Cortex of kidney (tissue), 1 donor: Measurements from ENCODE around the gene TRMT10B.
"Not testable (repeated sequence)": the region's sequence is repeated elsewhere in the genome, so short reads cannot be mapped to it uniquely, and the experiment has no call there.

ENCODE experiments used
- DNase-seq: peaks from one replicate; lab custom pipeline; 2025; lab: John Stamatoyannopoulos, UW

The TRMT10B gene

DNA sequence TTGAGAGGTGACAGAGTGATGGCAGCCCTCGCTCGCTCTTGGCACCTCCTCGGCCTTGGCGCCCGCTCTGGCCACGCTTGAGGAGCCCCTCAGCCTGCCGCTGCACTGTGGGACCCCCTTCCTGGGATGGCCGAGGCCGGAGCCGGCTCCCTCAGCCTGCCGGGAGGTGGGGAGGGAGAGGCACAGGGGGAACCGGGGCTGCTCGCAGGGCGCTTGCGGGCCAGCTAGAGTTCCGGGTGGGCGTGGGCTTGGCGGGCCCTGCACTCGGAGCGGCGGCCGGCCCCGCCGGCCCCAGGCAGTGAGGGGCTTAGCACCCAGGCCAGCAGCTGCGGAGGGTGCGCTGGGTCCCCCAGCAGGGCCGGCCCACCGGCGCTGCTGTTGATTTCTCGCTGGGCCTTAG is 1.9 kb upstream of the TRMT10B start:
- not testable (repeated sequence) for DNase-seq

GRCh38 chr9:37752112-37752511 is 1.5 kb upstream of the TRMT10B start:
- DNase-seq, result not testable (repeated sequence)

- no peak for DNase-seq
Measured at GRCh38 chr9:37752642-37753488, 740 bp upstream of the TRMT10B start.

- DNase-seq, result no peak
Measured at GRCh38 chr9:37758747-37759146, 5.1 kb downstream of the TRMT10B start.

DNA sequence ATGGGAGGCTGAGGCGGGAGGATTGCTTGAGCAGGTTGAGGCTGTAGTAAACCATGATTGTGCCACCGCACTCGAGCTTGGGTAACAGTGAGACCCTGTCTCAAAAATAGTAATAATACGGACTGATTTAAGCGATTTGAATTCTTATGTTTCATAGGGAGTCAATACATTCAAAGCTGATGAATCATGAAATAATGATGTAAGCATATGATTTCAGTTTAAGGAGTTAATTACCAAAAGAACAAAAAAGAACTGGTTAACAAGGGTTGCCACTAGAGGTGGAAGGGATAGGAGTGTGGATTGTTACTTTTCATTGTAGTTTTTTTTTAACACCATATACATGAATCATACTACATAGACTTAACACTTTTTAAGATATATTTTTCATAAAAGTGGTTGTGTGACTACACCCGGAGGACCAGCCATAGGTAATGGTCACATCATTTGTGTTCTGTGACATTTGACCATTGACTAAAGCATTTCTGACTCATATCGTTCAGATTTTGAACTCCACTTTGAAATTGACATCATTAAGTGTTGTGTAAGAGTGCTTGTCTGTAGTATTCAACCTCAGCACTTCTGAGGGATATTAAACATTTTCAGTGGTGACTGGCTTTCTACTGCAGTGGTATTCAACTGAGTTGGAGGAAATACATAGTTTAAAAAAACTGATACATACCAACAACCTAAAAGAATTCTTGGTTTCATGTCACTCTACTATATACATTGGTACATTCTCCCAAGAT is 7.0 kb downstream of the TRMT10B start:
- no peak for DNase-seq

DNA sequence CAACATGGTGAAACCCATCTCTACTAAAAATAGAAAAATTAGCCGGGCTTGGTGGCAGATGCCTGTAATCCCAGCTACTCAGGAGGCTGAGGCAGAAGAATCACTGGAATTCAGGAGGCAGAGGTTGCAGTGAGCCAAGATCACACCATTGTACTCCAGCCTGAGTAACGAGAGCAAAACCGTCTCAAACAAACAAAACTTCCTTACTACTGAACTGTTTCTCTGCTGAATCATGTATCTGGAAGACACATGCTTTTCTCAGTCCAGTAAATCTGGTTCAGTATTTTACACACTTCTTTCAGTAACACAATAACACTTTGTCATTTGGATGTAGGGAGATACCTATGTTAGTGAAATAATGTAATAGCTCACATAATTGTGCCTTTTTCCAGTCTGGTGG is 7.9 kb downstream of the TRMT10B start:
- DNase-seq, result no peak

DNA sequence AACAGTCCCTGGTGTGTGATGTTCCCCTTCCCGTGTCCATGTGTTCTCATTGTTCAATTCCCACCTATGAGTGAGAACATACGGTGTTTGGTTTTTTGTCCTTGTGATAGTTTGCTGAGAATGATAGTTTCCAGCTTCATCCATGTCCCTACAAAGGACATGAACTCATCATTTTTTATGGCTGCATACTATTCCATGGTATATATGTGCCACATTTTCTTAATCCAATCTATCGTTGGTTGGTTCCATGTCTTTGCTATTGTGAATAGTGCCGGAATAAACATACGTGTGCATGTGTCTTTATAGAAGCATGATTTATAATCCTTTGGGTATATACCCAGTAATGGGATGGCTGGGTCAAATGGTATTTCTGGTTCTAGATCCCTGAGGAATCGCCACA is 11.7 kb downstream of the TRMT10B start:
- not testable (repeated sequence) for DNase-seq

- DNase-seq, result no peak
Measured at GRCh38 chr9:37769306-37769705, 15.7 kb downstream of the TRMT10B start.

DNA sequence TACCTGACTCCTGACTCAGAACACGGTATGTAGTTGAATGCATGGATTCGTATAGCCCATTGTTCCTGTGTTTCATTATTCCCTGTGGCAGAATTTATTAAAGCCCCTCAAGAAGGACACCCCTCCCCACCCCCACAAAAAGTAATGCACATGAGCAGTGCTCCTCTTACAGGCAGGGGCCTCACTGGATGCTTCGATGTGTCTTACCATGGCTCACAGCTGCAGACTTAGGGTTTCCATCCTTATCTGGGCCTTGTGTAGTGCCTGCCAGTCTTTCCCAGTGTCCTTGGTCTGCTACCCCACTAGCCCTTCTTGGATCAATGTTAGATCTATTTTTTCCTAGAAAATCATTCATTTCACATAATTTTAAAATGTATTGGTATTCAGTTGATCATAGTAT is 16.4 kb downstream of the TRMT10B start:
- no peak for DNase-seq

DNA sequence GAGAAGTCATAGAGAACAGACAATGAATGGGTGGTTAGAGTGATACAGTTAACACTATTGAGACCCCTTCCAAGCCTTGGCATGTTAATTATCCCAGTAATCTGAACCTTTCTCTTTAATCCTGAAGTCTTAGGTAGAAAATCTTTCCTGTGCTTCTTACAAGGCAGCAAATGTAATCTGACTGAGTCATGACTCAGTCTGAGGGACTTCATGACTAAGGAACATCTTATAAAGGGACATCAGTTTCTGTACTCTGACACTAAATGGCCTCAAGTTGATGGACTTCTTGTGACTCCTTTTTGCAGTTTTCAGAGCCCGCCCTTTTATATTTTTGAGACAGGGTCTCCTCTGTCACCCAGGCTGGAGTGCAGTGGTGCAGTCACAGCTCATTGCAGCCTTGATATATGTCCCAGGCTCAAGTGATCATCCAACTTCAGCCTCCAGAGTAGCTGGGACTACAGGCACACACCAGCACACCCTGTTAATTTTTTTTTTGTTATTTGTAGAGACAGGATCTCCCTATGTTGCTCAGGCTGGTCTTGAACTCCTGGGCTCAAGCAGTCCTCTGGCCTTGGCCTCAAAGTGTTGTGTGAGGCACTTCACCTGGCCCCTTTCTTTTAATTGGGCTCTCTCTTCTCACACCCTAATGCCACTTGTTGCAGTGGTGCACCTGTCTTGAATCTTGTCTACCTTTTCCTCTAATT is 21.8 kb downstream of the TRMT10B start:
- DNase-seq, result no peak

- no peak for DNase-seq
Measured at GRCh38 chr9:37776328-37776727, 22.7 kb downstream of the TRMT10B start.

GRCh38 chr9:37778534-37778933 is 24.9 kb downstream of the TRMT10B start:
- DNase-seq, result no peak

- DNase-seq, result no peak
Measured at GRCh38 chr9:37784291-37784615, 30.6 kb downstream of the TRMT10B start.

DNA sequence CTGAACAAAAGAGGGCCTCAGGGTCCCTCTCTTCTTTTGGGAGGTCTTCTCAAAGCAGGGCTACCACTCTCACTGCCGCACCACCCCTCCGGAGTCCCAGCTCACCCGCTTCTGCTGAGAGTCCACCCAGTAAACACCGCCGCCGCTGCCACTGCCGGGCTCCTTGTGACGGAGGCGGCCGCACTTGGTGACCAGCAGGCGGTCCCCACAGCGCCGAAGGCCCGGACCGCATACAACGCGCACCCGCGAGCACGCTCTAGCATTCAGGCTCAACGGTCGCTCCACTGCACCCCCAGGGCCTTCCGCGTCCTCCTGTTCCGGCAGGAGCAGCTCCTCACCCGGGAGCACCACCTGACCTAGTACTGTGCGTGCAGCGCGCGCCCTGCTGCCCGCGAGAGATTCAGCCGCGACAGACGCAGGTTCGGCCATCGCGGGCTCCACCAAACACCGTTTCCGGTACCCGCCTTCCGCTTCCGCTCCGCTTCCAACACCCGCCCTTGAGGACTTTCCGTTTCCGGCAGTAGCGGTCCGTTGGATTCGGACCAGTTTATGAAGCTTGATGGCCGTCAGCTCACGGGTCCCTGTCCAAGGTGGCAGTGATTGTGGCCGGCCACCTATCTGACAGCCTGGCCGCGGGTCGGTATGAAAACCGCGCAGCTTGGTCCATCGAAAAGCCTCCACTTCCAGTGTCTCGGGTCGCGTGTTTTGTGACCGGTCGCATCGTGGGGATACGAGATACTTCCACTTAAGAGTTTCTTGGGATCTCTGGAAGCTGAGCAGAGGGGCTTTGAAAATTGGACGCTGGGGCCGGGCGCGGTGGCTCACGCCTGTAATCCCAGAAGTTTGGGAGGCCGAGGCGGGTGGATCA is 31.2 kb downstream of the TRMT10B start, which contains the start of gene EXOSC3:
EXOSC3 (minus strand) TSS at position 449 of the 868 bp plus-strand sequence; CDS start at position 429, 20 bp downstream.
- DNase-seq, result no peak

DNA sequence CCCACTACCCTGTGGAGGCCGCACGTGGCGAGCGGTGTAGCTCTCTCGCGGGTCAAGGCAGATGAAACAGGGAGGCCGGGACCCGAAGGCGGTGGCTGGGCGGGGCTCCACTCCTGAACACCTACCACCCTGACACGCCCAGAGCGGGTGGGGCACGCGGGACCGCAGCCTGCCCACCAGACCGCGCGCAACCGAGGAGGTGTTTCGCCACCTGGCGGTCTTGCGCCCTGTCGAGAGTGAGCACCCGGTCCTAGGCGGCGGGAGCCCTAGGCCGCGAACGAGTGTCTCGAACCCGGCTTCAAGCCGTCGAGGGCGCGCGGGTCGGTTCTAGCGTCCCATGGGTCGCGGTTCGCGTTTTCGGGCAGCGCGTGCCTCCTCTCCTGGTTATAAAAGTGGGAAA is 33.5 kb downstream of the TRMT10B start:
- DNase-seq, result no peak

GRCh38 chr9:37788332-37788731 is 34.7 kb downstream of the TRMT10B start:
- DNase-seq, result no peak

GRCh38 chr9:37790096-37790495 is 36.5 kb downstream of the TRMT10B start:
- DNase-seq, result no peak

DNA sequence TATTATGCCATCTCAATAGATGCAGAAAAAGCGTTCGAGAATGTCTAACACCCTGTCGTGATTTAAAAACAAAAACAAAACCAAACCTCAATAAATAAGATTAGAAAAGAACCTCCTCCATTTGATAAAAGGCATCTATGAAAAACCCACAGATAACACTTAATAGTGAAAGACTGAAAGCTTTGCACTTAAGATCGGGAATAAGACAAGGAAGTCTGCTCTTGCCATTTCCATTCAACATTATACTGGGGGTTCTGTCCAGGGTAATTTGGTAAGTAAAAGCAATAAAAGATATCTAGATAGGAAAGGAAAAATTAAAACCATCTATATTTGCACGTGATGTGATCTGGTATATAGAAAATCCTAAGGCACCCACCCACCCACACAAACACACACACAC is 38.5 kb downstream of the TRMT10B start:
- no peak for DNase-seq

- no peak for DNase-seq
Measured at GRCh38 chr9:37796232-37796631, 42.6 kb downstream of the TRMT10B start.

GRCh38 chr9:37798677-37799076 is 45.1 kb downstream of the TRMT10B start:
- DNase-seq, result no peak

- DNase-seq, result peak; percentile 42
Measured at GRCh38 chr9:37800631-37801286, 47.2 kb downstream of the TRMT10B start, which contains the start of gene DCAF10. DCAF10 (plus strand) TSS chr9:37800797; CDS start chr9:37800867, 70 bp downstream.
